Body of pancreas (tissue), 4 donors: Measurements from ENCODE around the gene CRYBB1. TPM values are rescaled to one million over a fixed set of nuclear protein-coding genes. Genes with fewer than 3 reads are reported as not detected.
"Not testable (repeated sequence)": the region's sequence is repeated elsewhere in the genome, so short reads cannot be mapped to it uniquely, and the experiment has no call there.

Experiments
- ATAC-seq: fragments of 150-250 bp; one replicate; pipeline ENCODE4 v1.9.1; 2016
- DNase-seq, 4 donors: peaks; one replicate each; pipeline ENCODE4 v3.0.0-alpha.2; 2019
- H3K27ac ChIP-seq, 4 donors: fragments of 200-600 bp; sonication (generic); 1 replicate in 3 of 4; 2 replicates in 1 of 4; pipeline versions ENCODE4 v1.5.1 to v1.6.1; 2016 to 2019; ENCODE audit warnings: mild to moderate bottlenecking in 1 of 4, mixed read lengths in 1 of 4, moderate library complexity in 1 of 4
- H3K27me3 ChIP-seq, 2 donors: fragments of 200-600 bp; sonication (generic); one replicate each; pipeline ENCODE4 v1.6.0; 2016; ENCODE audit warnings: mild to moderate bottlenecking in 1 of 2
- H3K36me3 ChIP-seq, 2 donors: fragments of 200-600 bp; sonication (generic); replicated peaks in 1 of 2; 2 replicates each; pipeline ENCODE4 v1.5.1; 2016; ENCODE audit warnings: low read depth in 2 of 2; ENCODE audit not compliant: insufficient read depth in 1 of 2
- H3K4me1 ChIP-seq: fragments of 200-600 bp; sonication (generic); one replicate; pipeline ENCODE4 v1.6.0; 2016
- H3K4me3 ChIP-seq, 2 donors: fragments of 200-600 bp; sonication (generic); 1 replicate in 1 of 2; 2 replicates in 1 of 2; pipeline ENCODE4 v1.5.1; 2016 to 2019
- H3K9me3 ChIP-seq, 3 donors: fragments of 200-600 bp; sonication (generic); 1 replicate in 2 of 3; 2 replicates in 1 of 3; pipeline ENCODE4 v1.5.1; 2016
- POLR2A ChIP-seq, 3 donors: fragments of 450-650 bp; IDR thresholded peaks; one replicate each; pipeline ENCODE4 v1.6.1; 2016; ENCODE audit warnings: antibody characterized with exemption in 3 of 3, mild to moderate bottlenecking in 2 of 3
- WGBS, 2 donors: methylation state at CpG; one replicate each; pipeline ENCODE4 v1.1.5; 2017; 5-methylcytosine and 5-hydroxymethylcytosine counted together
- intact Hi-C: fragments of 100-400 bp; cut with DNase I; formaldehyde crosslinking; loops from one replicate; pipeline ENCODE4 v1.15.1; 2023
- total RNA-seq, 2 donors: library from RNA; depleted of rRNA; stranded (reverse); fragments of >200 nt; gene quantifications; one replicate each; pipeline ENCODE4 v1.1.0, GENCODE V29; 2016
- TF ChIP-seq, protein P1 (sequence below), 7 experiments: fragments of 450-650 bp in 4 of 7; fragments of 200-600 bp in 3 of 7; sonication (generic) in 3 of 7; IDR thresholded peaks; one replicate each; pipeline ENCODE4 v1.5.1; 2016 to 2019; ENCODE audit warnings: antibody characterized with exemption in 7 of 7

CRYBB1 gene
- total RNA-seq, 2 donors from 2014 or later: 0.52 TPM; not detected in 1

DNA sequence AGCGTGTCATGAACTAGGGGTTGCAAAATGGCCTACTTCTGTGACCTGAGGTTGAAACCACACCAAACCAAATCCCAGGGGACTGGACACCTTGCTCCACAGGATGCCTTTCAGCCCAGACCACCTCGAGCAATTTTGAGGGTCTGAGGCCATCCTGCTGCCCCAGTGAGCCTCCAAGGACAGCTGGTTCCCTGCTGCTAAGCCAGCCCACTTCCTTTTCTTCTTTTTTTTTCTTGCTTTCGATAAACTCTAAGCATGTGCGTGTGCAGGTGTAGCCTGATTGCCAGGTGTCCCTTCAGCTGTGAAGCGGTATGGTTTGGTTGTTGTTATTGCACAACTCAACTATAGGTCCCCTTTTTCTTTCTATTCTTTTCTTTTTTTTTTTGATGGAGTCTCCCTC, 2.7 kb downstream of the CRYBB1 start:
- WGBS, 2 donors: 34 to 48% methylated on average over 5 of the region's 5 CpGs
- Histone ChIP-seq H3K4me1 (no peaks in the 10 kb centered on the region), H3K27me3 (no peaks in the 10 kb centered on the region), H3K4me3 (no peak overlapping the region), H3K9me3 (no peaks in the 10 kb centered on the region), H3K27ac (no peak overlapping the region), H3K36me3 (no peaks in the 10 kb centered on the region)
- ATAC-seq (no peak), DNase-seq (no peak)
- TF ChIP-seq, protein P1, sequence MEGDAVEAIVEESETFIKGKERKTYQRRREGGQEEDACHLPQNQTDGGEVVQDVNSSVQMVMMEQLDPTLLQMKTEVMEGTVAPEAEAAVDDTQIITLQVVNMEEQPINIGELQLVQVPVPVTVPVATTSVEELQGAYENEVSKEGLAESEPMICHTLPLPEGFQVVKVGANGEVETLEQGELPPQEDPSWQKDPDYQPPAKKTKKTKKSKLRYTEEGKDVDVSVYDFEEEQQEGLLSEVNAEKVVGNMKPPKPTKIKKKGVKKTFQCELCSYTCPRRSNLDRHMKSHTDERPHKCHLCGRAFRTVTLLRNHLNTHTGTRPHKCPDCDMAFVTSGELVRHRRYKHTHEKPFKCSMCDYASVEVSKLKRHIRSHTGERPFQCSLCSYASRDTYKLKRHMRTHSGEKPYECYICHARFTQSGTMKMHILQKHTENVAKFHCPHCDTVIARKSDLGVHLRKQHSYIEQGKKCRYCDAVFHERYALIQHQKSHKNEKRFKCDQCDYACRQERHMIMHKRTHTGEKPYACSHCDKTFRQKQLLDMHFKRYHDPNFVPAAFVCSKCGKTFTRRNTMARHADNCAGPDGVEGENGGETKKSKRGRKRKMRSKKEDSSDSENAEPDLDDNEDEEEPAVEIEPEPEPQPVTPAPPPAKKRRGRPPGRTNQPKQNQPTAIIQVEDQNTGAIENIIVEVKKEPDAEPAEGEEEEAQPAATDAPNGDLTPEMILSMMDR (IDR thresholded peaks at IDR 0.05): no peak
- no peak for TF ChIP-seq POLR2A (IDR thresholded peaks at IDR 0.05)
- intact Hi-C loops: no loop called here

DNA sequence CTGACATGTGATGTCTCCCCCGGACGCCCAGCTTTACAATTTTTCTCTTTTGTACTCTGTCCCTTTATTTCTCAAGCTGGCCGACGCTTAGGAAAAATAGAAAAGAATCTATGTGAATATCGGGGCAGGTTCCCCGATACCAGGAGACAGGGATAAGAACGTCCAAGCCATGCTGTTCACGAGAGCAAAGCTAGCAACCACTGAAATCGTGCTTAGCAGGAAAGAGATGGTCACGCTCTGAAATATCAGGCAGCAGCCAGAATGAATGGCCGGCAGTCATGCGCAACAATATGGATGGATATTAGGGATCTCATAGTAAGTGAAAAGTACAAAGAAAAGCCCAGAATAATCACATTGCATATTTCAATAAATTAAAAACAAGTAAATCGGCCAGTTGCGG, 3.5 kb downstream of the CRYBB1 start:
- H3K4me1 ChIP-seq: no peaks in the 10 kb centered on the region
- DNase-seq (no peak), ATAC-seq (no peak)
- no peaks in the 10 kb centered on the region for H3K36me3 ChIP-seq
- no peak overlapping the region for H3K4me3 ChIP-seq
- 49 to 51% methylated on average over 14 of the region's 14 CpGs for WGBS, 2 donors
- no peak overlapping the region for H3K27ac ChIP-seq
- TF ChIP-seq POLR2A (IDR thresholded peaks at IDR 0.05): no peak
- TF ChIP-seq, protein P1 (IDR thresholded peaks at IDR 0.05): no peak
- H3K9me3 ChIP-seq: no peaks in the 10 kb centered on the region
- intact Hi-C loops: no loop called here
- no peaks in the 10 kb centered on the region for H3K27me3 ChIP-seq

DNA sequence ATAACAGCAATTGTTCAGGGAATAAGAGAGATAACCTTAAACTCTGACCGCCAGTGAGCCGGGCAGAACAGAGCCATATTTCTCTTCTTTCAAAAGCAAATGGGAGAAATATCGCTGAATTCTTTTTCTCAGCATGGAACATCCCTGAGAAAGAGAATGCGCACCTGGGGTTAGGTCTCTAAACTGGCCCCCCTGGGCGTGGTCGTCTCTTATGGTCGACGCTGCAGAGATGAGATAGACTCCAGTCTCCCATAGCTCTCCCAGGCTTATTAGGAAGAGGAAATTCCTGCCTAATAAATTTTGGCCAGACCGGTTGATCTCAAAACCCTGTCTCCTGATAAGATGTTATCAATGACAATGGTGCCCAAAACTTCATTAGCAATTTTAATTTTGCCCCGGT, 4.1 kb downstream of the CRYBB1 start:
- H3K27me3 ChIP-seq, H3K27ac ChIP-seq, H3K36me3 ChIP-seq, intact Hi-C loops, DNase-seq, ATAC-seq, H3K4me1 ChIP-seq, H3K4me3 ChIP-seq, H3K9me3 ChIP-seq: not testable (repeated sequence)
- WGBS, 2 donors: 25 to 27% methylated on average over 10 of the region's 10 CpGs

DNA sequence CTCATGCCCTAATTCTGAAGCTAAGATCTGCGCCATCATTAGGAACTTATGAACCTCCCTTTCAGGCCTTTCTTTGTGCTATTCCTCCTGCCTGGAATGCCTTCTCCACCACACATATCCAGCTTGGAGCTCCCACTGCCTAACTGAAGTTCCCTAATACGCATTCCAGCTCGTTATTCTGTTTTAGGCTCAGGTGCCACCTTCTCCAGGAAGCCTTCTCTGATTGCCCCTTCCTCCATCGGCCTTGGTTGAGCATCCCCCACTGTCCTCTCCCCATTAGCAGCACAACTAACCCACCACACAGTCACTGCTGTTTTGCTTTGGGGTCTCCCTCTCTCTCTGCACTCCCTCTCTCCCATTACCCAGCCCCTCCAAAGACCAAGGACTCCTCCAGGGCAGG, 5.2 kb downstream of the CRYBB1 start:
- TF ChIP-seq, protein P1 (IDR thresholded peaks at IDR 0.05): no peak
- no peak for TF ChIP-seq POLR2A (IDR thresholded peaks at IDR 0.05)
- DNase-seq: no peak
- Histone ChIP-seq H3K36me3 (no peaks in the 10 kb centered on the region), H3K27me3 (no peaks in the 10 kb centered on the region), H3K27ac (no peak overlapping the region), H3K4me3 (no peak overlapping the region), H3K4me1 (no peaks in the 10 kb centered on the region), H3K9me3 (no peaks in the 10 kb centered on the region)
- no peak for ATAC-seq
- intact Hi-C loops: no loop called here
- 85 to 89% methylated on average over 4 of the region's 4 CpGs for WGBS, 2 donors

DNA sequence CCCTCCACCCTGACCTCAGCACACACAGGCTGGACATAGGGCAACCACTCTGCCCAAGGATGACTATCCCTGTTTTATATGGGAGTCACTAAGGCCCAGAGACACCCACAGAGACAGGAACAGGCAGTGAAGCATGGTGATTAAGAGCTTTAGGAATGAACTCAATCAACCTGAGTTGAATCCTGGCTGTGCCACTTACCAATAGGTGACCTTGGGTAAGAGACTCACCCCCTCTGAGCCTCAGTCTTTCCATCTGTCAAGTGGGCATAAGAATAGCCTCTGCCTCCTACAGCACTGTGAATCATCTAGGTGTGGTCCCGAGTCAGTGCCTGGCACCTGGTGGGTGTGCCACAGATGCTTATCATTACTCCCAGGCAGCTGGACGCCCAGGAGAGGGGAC, 6.8 kb downstream of the CRYBB1 start:
- Histone ChIP-seq H3K9me3 (no peaks in the 10 kb centered on the region), H3K36me3 (no peaks in the 10 kb centered on the region), H3K4me3 (no peak overlapping the region), H3K27me3 (no peaks in the 10 kb centered on the region), H3K27ac (no peak overlapping the region), H3K4me1 (no peaks in the 10 kb centered on the region)
- intact Hi-C loops: no loop called here
- TF ChIP-seq POLR2A (IDR thresholded peaks at IDR 0.05): no peak
- TF ChIP-seq, protein P1 (IDR thresholded peaks at IDR 0.05): no peak
- ATAC-seq (no peak), DNase-seq (no peak)
- 67 to 75% methylated on average over 2 of the region's 2 CpGs for WGBS, 2 donors
